ENCODE data around the gene UBXN6. TPM values are rescaled to one million over a fixed set of nuclear protein-coding genes. Genes with fewer than 3 reads are reported as not detected.

The UBXN6 gene
- total and polyA plus RNA-seq, 2 of the 8 experiments (the other 6 are each of a cell fraction or from before 2014, with no cell fraction given) = 28.0 to 43.8 TPM

DNA sequence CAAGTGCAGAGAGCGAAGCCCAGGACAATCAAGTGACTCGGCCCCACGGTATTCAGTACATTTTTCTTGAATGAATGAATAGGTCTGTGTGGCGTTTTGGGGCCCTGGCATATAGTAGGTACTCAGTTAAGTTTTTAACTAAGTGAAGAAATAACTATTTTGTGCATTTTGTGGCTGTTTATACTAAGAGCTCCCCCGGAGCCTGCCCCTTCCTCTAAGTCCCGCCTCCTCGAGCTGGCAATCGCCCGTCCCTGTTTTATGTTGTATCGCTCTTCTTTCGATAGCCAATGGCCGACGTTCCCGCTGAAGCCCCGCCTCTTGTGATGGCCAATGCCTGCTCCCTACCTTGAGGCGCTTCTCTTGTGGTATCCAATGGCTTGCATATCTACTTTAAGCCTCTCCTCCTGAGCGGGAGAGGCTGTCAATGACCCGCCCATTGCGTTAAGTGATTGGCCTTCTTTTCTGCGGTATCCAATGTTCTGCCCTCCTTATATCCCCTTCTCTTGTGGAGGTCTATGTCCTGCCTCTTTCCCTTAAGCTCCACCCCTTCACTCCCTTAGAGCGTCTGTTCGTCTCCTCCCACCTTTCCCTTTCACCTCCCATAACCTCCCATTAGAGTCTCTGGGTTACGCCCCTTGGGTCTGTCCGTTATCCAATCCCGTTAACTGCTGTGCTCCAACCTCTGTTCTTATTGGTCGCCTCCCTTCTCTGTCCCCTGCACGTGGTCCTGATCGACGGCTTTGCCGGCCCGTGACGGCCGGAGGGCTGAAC, 14.0 kb upstream of the UBXN6 start (continued):
- TF ChIP-seq RBBP5 (IDR thresholded peaks at IDR 0.05; ENCODE audit: borderline replicate concordance, low read depth, low read length) (no peak), GABPA (IDR thresholded peaks at IDR 0.05; ENCODE audit: borderline replicate concordance, insufficient read depth, low read length) (peak; percentile 79; the same call in 1 of the 2 replicates), RNF2 (IDR thresholded peaks at IDR 0.05; ENCODE audit: borderline replicate concordance, low read depth, low read length, missing control alignments, poor library complexity, severe bottlenecking) (no peak), SP1 (IDR thresholded peaks at IDR 0.05; ENCODE audit: low read depth, low read length) (peak; percentile 99), SP4 (IDR thresholded peaks at IDR 0.05; ENCODE audit: low read length) (peak; percentile 96)
- TF ChIP-seq, protein P1, sequence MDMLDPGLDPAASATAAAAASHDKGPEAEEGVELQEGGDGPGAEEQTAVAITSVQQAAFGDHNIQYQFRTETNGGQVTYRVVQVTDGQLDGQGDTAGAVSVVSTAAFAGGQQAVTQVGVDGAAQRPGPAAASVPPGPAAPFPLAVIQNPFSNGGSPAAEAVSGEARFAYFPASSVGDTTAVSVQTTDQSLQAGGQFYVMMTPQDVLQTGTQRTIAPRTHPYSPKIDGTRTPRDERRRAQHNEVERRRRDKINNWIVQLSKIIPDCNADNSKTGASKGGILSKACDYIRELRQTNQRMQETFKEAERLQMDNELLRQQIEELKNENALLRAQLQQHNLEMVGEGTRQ (IDR thresholded peaks at IDR 0.05; ENCODE audit: low read length) = peak; percentile 98
- TF ChIP-seq, protein P2, sequence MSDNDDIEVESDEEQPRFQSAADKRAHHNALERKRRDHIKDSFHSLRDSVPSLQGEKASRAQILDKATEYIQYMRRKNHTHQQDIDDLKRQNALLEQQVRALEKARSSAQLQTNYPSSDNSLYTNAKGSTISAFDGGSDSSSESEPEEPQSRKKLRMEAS (IDR thresholded peaks at IDR 0.05) = peak; percentile 77
